Measurements from ENCODE around the gene HDAC4. TPM values are rescaled to one million over a fixed set of nuclear protein-coding genes. Genes with fewer than 3 reads are reported as not detected.

HDAC4 gene
- total RNA-seq, 6 donors from 2014 or later = 16.1 to 108 (median 45.0) TPM

DNA sequence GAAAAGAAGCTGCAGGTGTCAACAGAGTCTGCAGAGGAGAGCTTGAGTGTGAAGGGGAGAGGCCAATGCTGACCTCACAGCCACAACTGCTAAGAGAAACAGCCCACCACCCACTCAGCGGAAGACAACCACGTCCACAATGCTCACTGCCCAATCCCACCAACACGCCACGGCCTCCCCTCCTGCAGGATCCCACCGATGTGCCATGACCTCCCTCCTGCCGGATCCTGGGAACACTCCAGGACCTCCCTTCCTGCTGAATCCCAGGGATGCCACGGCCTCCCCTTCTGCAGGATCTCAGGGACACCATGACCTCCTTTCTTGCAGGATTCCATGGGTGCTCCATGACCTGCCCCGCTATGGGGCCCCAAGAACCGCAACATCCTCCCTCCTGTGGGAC lies 285.2 kb downstream of the HDAC4 start:
- DNase-seq (no peak), ATAC-seq (ENCODE audit: low FRiP score in 2 of 2) (no peak)
- TF ChIP-seq POLR2AphosphoS5 (IDR thresholded peaks at IDR 0.05) (no peak), POLR2A (IDR thresholded peaks at IDR 0.05) (no peak), EP300 (IDR thresholded peaks at IDR 0.05) (no peak)
- TF ChIP-seq, protein P1, sequence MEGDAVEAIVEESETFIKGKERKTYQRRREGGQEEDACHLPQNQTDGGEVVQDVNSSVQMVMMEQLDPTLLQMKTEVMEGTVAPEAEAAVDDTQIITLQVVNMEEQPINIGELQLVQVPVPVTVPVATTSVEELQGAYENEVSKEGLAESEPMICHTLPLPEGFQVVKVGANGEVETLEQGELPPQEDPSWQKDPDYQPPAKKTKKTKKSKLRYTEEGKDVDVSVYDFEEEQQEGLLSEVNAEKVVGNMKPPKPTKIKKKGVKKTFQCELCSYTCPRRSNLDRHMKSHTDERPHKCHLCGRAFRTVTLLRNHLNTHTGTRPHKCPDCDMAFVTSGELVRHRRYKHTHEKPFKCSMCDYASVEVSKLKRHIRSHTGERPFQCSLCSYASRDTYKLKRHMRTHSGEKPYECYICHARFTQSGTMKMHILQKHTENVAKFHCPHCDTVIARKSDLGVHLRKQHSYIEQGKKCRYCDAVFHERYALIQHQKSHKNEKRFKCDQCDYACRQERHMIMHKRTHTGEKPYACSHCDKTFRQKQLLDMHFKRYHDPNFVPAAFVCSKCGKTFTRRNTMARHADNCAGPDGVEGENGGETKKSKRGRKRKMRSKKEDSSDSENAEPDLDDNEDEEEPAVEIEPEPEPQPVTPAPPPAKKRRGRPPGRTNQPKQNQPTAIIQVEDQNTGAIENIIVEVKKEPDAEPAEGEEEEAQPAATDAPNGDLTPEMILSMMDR (IDR thresholded peaks at IDR 0.05) = no peak
- H3K4me3 ChIP-seq = no peak overlapping the region
- no peak overlapping the region for H3K27ac ChIP-seq
- H3K9me3 ChIP-seq = no peaks in the 10 kb centered on the region
- peaks cover 0 to 30% (median 15%) of the 10 kb centered on the region in 4 donors for H3K36me3 ChIP-seq
- no peaks in the 10 kb centered on the region for H3K27me3 ChIP-seq
- peaks cover 22 to 33% (median 27%) of the 10 kb centered on the region in 4 donors for H3K4me1 ChIP-seq
- WGBS, 2 donors = 96 to 100% methylated on average over 8 to 9 of the region's 9 CpGs

DNA sequence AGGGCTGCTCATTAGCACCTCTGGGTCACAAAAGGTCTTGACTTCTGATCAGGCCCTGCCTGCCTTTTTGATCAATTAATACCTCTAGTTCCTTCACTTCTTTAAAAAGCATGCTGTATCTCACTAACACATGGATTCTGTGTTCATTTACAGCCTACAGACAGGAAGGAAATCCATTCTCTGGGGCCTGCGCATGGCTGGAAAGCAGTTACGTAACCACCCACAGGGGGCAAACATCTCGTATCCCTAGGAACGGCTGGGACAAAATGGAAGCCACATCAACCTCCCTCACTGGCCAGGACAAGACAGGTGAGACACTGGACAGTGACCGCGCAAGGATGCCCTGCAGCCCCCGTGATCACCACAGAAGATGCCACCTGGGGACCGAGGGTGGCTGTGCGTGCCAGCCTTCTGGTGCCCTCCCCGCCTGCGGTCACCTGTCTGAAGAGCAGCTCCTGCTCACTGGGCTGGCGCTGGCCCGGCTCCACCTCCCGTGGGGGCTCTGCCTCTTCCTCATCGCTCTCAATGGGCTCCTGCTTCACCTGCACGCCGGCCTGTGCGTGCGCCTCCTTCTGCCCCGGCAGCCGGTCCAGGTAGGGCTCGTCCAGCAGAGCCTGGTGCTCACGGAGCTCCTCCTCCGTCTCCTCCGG lies 286.1 kb downstream of the HDAC4 start:
- WGBS, 2 donors = 90 to 94% methylated on average over 13 to 25 of the region's 25 CpGs
- no peak overlapping the region for H3K4me3 ChIP-seq
- no peak for ATAC-seq (ENCODE audit: low FRiP score in 2 of 2)
- peak overlapping the region; percentile 4 to 73 (median 34) for H3K27ac ChIP-seq
- no peak for TF ChIP-seq EP300 (IDR thresholded peaks at IDR 0.05)
- no peak for TF ChIP-seq POLR2AphosphoS5 (IDR thresholded peaks at IDR 0.05)
- no peak for TF ChIP-seq POLR2A (IDR thresholded peaks at IDR 0.05)
- TF ChIP-seq, protein P1 (IDR thresholded peaks at IDR 0.05) = no peak
- peaks cover 0 to 39% (median 24%) of the 10 kb centered on the region in 4 donors for H3K36me3 ChIP-seq
- peaks cover 21 to 29% (median 23%) of the 10 kb centered on the region in 4 donors for H3K4me1 ChIP-seq
- DNase-seq = peak in 1 of 2 donors; percentile 79
- no peaks in the 10 kb centered on the region for H3K9me3 ChIP-seq
- H3K27me3 ChIP-seq = no peaks in the 10 kb centered on the region

DNA sequence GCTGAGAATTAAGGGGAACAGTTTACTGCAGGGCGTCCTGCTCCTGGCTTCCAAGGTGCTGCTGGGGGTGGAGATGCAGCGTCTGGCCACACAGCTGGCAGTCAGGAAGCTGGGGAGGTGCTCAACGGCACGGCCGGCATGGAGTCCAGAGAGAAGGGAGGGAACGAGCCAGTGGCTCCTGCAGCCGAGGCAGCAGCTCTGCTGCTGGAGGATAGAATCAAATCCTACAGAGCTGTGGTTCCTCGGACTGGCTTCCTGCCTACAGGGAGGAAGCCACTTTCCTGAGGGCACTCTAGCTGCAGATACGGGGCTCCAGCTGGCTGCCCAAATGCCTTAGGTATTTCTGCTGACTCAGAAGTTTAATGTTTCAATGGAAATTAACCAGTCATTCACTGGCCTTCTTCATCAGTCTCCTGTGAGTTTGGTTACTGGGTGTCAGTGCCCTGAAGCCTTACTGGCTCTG lies 286.7 kb downstream of the HDAC4 start:
- peak overlapping the region; percentile 4 to 73 (median 34) for H3K27ac ChIP-seq
- peaks cover 19 to 27% (median 21%) of the 10 kb centered on the region in 4 donors for H3K4me1 ChIP-seq
- DNase-seq (no peak), ATAC-seq (ENCODE audit: low FRiP score in 2 of 2) (no peak)
- no peak for TF ChIP-seq EP300 (IDR thresholded peaks at IDR 0.05)
- no peak for TF ChIP-seq POLR2A (IDR thresholded peaks at IDR 0.05)
- TF ChIP-seq, protein P1 (IDR thresholded peaks at IDR 0.05) = no peak
- no peak for TF ChIP-seq POLR2AphosphoS5 (IDR thresholded peaks at IDR 0.05)
- 24 to 30% methylated on average over 8 to 9 of the region's 9 CpGs for WGBS, 2 donors
- H3K36me3 ChIP-seq = peaks cover 0 to 45% (median 29%) of the 10 kb centered on the region in 4 donors
- H3K27me3 ChIP-seq = no peaks in the 10 kb centered on the region
- no peaks in the 10 kb centered on the region for H3K9me3 ChIP-seq
- H3K4me3 ChIP-seq = no peak overlapping the region

DNA sequence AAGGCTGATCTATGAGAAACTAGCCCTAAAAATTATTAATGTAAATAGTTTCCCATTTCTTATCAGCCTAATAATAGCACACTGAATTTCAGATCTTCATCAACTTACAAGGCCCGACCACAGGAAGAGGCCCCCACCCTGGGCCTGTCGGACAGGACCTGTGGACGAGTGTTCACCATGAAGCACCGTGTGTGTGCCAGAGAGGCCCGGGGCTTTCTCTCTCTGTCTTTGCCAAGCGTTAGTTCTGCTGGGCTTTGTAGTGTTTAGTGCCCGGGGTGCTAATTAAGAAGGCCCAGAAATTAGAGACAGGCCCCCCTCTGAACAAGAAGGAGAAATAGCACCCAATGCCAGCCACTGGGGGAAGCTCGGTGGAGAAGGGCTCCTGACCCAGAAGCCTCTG lies 287.2 kb downstream of the HDAC4 start:
- WGBS, 2 donors = 25 to 31% methylated on average over 8 of the region's 8 CpGs
- no peaks in the 10 kb centered on the region for H3K27me3 ChIP-seq
- H3K27ac ChIP-seq = peak overlapping the region; percentile 4 to 73 (median 34)
- H3K4me1 ChIP-seq = peaks cover 19 to 27% (median 21%) of the 10 kb centered on the region in 4 donors
- H3K4me3 ChIP-seq = no peak overlapping the region
- TF ChIP-seq EP300 (IDR thresholded peaks at IDR 0.05) (no peak), POLR2AphosphoS5 (IDR thresholded peaks at IDR 0.05) (no peak), POLR2A (IDR thresholded peaks at IDR 0.05) (no peak)
- TF ChIP-seq, protein P1 (IDR thresholded peaks at IDR 0.05) = no peak
- peaks cover 0 to 50% (median 33%) of the 10 kb centered on the region in 4 donors for H3K36me3 ChIP-seq
- ATAC-seq (ENCODE audit: low FRiP score in 2 of 2) (no peak), DNase-seq (no peak)
- H3K9me3 ChIP-seq = no peaks in the 10 kb centered on the region
